Measurements from ENCODE around the gene CNTN5. TPM values are rescaled to one million over a fixed set of nuclear protein-coding genes. Genes with fewer than 3 reads are reported as not detected.
"Not testable (repeated sequence)": the region's sequence is repeated elsewhere in the genome, so short reads cannot be mapped to it uniquely, and the experiment has no call there.

The CNTN5 gene
- total RNA-seq, 2 donors from 2014 or later: not detected

- Mint-ChIP-seq H3K9me3 (peaks cover 4 to 5% of the 10 kb centered on the region in 2 donors), H3K27ac (no peak overlapping the region), H3K36me3 (no peaks in the 10 kb centered on the region)
- no peak for DNase-seq (ENCODE audit: low spot score in 2 of 2)
- no peak for ATAC-seq
Measured at GRCh38 chr11:99766811-99767210, 746.1 kb downstream of the CNTN5 start.

GRCh38 chr11:99773646-99774045, 752.9 kb downstream of the CNTN5 start:
- DNase-seq (ENCODE audit: low spot score in 2 of 2): no peak
- ATAC-seq: no peak
- Mint-ChIP-seq H3K36me3 (no peaks in the 10 kb centered on the region), H3K27ac (no peak overlapping the region), H3K9me3 (peaks cover 4 to 9% of the 10 kb centered on the region in 2 donors)

- no peak overlapping the region for H3K27ac Mint-ChIP-seq
- H3K36me3 Mint-ChIP-seq: peaks cover 0 to 3% of the 10 kb centered on the region in 2 donors
- DNase-seq (ENCODE audit: low spot score in 2 of 2) (no peak), ATAC-seq (no peak)
- peaks cover 9 to 20% of the 10 kb centered on the region in 2 donors for H3K9me3 Mint-ChIP-seq
Measured at GRCh38 chr11:99781074-99781473, 760.3 kb downstream of the CNTN5 start.

GRCh38 chr11:99791354-99791753, 770.6 kb downstream of the CNTN5 start:
- Mint-ChIP-seq H3K27ac (no peak overlapping the region), H3K36me3 (peaks cover 0 to 11% of the 10 kb centered on the region in 2 donors), H3K9me3 (peaks cover 33 to 55% of the 10 kb centered on the region in 2 donors)
- ATAC-seq: no peak
- DNase-seq (ENCODE audit: low spot score in 2 of 2): no peak

GRCh38 chr11:99795999-99796398, 775.2 kb downstream of the CNTN5 start:
- no peak for DNase-seq (ENCODE audit: low spot score in 2 of 2)
- no peak for ATAC-seq
- no peak overlapping the region for H3K27ac Mint-ChIP-seq
- peaks cover 0 to 11% of the 10 kb centered on the region in 2 donors for H3K36me3 Mint-ChIP-seq
- H3K9me3 Mint-ChIP-seq: peaks cover 48 to 54% of the 10 kb centered on the region in 2 donors

GRCh38 chr11:99803501-99803900, 782.8 kb downstream of the CNTN5 start:
- Mint-ChIP-seq H3K27ac (no peak overlapping the region), H3K36me3 (peaks cover 0 to 6% of the 10 kb centered on the region in 2 donors), H3K9me3 (peaks cover 21 to 23% of the 10 kb centered on the region in 2 donors)
- ATAC-seq (no peak), DNase-seq (ENCODE audit: low spot score in 2 of 2) (no peak)

GRCh38 chr11:99812516-99812915, 791.8 kb downstream of the CNTN5 start:
- ATAC-seq (no peak), DNase-seq (ENCODE audit: low spot score in 2 of 2) (no peak)
- H3K9me3 Mint-ChIP-seq: peaks cover 28 to 30% of the 10 kb centered on the region in 2 donors
- no peak overlapping the region for H3K27ac Mint-ChIP-seq
- H3K36me3 Mint-ChIP-seq: no peaks in the 10 kb centered on the region

- Mint-ChIP-seq H3K36me3 (no peaks in the 10 kb centered on the region), H3K9me3 (peaks cover 25 to 28% of the 10 kb centered on the region in 2 donors), H3K27ac (no peak overlapping the region)
- no peak for DNase-seq (ENCODE audit: low spot score in 2 of 2)
- ATAC-seq: no peak
Measured at GRCh38 chr11:99814021-99814420, 793.3 kb downstream of the CNTN5 start.

- DNase-seq (ENCODE audit: low spot score in 2 of 2): no peak
- Mint-ChIP-seq H3K27ac (no peak overlapping the region), H3K36me3 (peaks cover 0 to 5% of the 10 kb centered on the region in 2 donors), H3K9me3 (peaks cover 31 to 33% of the 10 kb centered on the region in 2 donors)
- no peak for ATAC-seq
Measured at GRCh38 chr11:99814738-99815137, 794.0 kb downstream of the CNTN5 start.

GRCh38 chr11:99818991-99819390, 798.2 kb downstream of the CNTN5 start:
- DNase-seq (ENCODE audit: low spot score in 2 of 2): no peak
- H3K9me3 Mint-ChIP-seq: peaks cover 27 to 30% of the 10 kb centered on the region in 2 donors
- peaks cover 0 to 5% of the 10 kb centered on the region in 2 donors for H3K36me3 Mint-ChIP-seq
- H3K27ac Mint-ChIP-seq: no peak overlapping the region
- ATAC-seq: no peak

- H3K9me3 Mint-ChIP-seq: peaks cover 6 to 11% of the 10 kb centered on the region in 2 donors
- peaks cover 0 to 5% of the 10 kb centered on the region in 2 donors for H3K36me3 Mint-ChIP-seq
- no peak for DNase-seq (ENCODE audit: low spot score in 2 of 2)
- H3K27ac Mint-ChIP-seq: no peak overlapping the region
- ATAC-seq: no peak
Measured at GRCh38 chr11:99822846-99823565, 802.3 kb downstream of the CNTN5 start.

- H3K27ac Mint-ChIP-seq; H3K36me3 Mint-ChIP-seq; ATAC-seq; DNase-seq (ENCODE audit: low spot score in 2 of 2): not testable (repeated sequence)
- peaks cover 14 to 15% of the 10 kb centered on the region in 2 donors for H3K9me3 Mint-ChIP-seq
Measured at GRCh38 chr11:99836739-99837138, 816.0 kb downstream of the CNTN5 start.

- no peaks in the 10 kb centered on the region for H3K36me3 Mint-ChIP-seq
- DNase-seq (ENCODE audit: low spot score in 2 of 2): no peak
- no peak overlapping the region for H3K27ac Mint-ChIP-seq
- H3K9me3 Mint-ChIP-seq: peaks cover 5 to 6% of the 10 kb centered on the region in 2 donors
- ATAC-seq: no peak
Measured at GRCh38 chr11:99841885-99842284, 821.1 kb downstream of the CNTN5 start.

GRCh38 chr11:99865951-99866350, 845.2 kb downstream of the CNTN5 start:
- no peaks in the 10 kb centered on the region for H3K36me3 Mint-ChIP-seq
- peaks cover 9% of the 10 kb centered on the region in 2 donors for H3K9me3 Mint-ChIP-seq
- no peak for ATAC-seq
- no peak for DNase-seq (ENCODE audit: low spot score in 2 of 2)
- no peak overlapping the region for H3K27ac Mint-ChIP-seq

- H3K27ac Mint-ChIP-seq: no peak overlapping the region
- DNase-seq (ENCODE audit: low spot score in 2 of 2) (no peak), ATAC-seq (no peak)
- peaks cover 8 to 10% of the 10 kb centered on the region in 2 donors for H3K9me3 Mint-ChIP-seq
- peaks cover 0 to 4% of the 10 kb centered on the region in 2 donors for H3K36me3 Mint-ChIP-seq
Measured at GRCh38 chr11:99881610-99882009, 860.9 kb downstream of the CNTN5 start.

- Mint-ChIP-seq H3K27ac (no peak overlapping the region), H3K36me3 (peaks cover 0 to 4% of the 10 kb centered on the region in 2 donors), H3K9me3 (peaks cover 14 to 19% of the 10 kb centered on the region in 2 donors)
- ATAC-seq (no peak), DNase-seq (ENCODE audit: low spot score in 2 of 2) (no peak)
Measured at GRCh38 chr11:99884750-99885149, 864.0 kb downstream of the CNTN5 start.

- no peak for ATAC-seq
- H3K9me3 Mint-ChIP-seq: peaks cover 14 to 24% of the 10 kb centered on the region in 2 donors
- peaks cover 0 to 4% of the 10 kb centered on the region in 2 donors for H3K36me3 Mint-ChIP-seq
- no peak for DNase-seq (ENCODE audit: low spot score in 2 of 2)
- no peak overlapping the region for H3K27ac Mint-ChIP-seq
Measured at GRCh38 chr11:99887481-99887880, 866.7 kb downstream of the CNTN5 start.

GRCh38 chr11:99893811-99894210, 873.1 kb downstream of the CNTN5 start:
- peaks cover 4 to 18% of the 10 kb centered on the region in 2 donors for H3K9me3 Mint-ChIP-seq
- no peak overlapping the region for H3K27ac Mint-ChIP-seq
- peaks cover 0 to 8% of the 10 kb centered on the region in 2 donors for H3K36me3 Mint-ChIP-seq
- ATAC-seq (no peak), DNase-seq (ENCODE audit: low spot score in 2 of 2) (no peak)
